Measurements from ENCODE around the gene BHMT.

- TF ChIP-seq POLR2A (IDR thresholded peaks at IDR 0.05; ENCODE audit: low read depth, low read length) (no peak), TCF7 (IDR thresholded peaks at IDR 0.05; ENCODE audit: borderline replicate concordance) (no peak), FOXM1 (IDR thresholded peaks at IDR 0.05; ENCODE audit: low read depth, low read length) (no peak), SIN3A (IDR thresholded peaks at IDR 0.05; ENCODE audit: low read depth, low read length) (no peak)
These were observed 24.4 kb downstream of the BHMT start for GRCh38 chr5:79135790-79136553.

All from GM12878 (cell line).